ENCODE results near the gene GPR55.

The GPR55 gene

DNA sequence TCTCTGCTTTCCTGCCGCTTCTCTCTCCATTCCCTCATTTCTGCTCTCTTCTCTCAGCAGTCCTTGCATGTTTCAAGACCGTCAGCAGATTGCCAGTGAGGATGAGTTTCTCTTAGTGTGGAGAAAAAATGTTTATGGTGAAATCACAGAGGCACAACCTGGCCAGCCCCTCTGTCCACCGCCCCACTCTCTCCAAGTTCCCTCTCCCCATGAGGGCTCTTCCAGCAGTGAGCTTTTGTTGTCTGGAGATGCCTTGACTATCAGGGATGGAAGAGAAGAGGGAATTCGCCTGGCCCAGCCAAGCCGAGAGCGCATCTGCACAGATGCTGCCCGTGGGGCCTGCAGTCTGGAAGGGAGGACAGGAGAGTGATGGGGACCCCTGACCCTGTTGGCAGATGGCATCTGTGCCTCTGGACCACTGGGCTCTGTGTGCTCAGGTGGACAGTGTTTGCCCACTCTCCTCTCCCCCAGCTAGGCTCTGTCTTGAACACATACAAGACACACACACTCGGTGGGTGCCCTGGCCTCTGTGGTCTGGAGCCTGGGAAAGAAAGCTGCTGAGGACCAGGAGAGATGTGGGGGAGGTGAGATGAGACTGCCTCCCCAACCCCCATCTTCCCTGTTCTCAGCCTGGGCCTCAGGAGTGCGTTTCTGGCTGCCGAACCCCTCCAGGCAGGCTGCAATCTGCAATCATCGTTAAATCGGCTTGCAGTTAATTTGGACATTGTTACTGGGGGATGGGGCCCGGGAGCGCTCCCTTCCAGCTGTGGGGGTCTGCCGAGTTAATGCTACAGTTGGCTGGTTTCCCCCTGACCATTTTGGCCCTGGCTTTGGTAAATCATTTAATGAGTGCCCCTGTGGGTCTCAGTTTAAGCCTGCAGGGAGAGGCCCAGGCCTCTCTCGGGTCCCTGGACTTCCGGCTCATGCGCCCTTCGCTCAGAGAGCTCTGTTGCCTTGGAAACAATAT, 55.8 kb downstream of the GPR55 start:
- H3K4me3 ChIP-seq (ENCODE audit: low read depth, low read length), result no peak overlapping the region

DNA sequence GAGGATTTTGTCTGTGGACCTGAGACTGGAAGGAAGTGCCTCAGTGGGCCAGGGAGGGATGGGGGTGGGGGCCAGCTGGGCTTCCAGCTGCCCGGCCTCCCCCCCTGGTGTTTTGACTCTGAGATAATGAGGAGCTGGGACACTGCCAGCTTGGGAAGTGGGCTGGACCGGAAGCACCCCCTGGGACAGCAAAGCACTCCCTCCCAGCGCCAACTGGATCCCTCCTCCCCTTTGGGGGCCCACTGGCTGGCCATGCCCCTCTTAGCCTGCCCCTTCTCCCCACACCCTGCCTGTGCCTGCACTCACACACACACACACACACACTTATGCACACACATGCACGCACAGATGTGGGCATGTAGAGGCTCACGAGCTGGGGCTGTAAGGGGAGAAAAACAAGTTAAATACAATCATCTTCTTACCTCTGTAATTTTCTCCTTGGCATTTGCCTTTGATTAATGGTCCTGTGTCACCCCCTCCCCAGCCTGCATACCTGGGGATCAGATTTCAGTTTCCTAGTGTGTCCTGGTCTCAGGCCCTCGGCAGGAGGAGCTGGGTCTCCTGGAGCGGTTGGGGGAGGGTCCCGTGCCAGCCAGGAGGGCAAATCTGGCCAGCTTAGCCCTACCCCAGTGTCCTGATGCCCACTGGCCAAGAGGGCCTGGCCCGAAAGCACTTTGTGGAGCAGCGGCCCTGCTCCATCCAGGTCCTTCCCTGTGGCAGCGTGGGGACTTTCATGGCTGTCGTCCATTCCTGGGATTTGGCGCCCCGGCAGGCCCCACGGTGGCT, 56.7 kb downstream of the GPR55 start:
- no peak overlapping the region for H3K4me3 ChIP-seq (ENCODE audit: low read depth, low read length)

DNA sequence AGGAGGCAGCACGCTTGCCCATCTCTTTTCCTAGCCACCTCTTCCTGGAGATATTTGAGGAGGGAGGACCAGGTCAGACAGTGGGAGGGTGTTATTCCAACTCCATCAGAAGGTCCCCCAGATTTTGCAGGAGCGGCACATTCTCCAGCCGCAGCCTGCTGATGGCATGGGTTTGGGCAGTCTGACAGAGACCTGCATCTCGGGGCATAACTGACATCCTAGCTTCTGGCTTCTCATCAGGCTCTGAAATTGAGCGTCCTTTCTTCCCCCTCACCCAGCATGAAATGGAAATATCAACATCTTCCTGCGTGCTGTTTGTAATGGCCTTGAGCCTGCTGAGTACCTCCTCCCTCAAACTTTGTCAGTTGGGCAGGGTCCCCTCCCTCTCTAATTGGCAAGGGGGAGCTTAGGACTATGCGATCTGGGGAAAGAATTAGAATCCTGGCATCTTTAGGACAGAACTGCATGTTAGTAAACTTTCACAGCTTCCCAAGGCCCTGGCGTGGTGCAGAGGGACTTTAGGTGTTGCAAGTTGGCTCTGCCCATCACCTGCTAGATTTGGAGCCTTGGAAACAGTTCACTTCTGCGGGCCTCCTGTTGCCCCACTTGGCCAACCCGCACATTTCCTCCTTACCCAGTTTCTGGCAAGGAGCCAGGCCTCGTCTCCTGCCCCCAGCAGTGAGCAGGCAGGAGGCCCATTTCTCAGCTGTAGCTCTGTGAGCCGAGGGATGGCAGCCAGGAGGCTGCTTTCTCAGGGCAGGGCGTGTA, 58.1 kb downstream of the GPR55 start:
- no peak overlapping the region for H3K4me3 ChIP-seq (ENCODE audit: low read depth, low read length)

DNA sequence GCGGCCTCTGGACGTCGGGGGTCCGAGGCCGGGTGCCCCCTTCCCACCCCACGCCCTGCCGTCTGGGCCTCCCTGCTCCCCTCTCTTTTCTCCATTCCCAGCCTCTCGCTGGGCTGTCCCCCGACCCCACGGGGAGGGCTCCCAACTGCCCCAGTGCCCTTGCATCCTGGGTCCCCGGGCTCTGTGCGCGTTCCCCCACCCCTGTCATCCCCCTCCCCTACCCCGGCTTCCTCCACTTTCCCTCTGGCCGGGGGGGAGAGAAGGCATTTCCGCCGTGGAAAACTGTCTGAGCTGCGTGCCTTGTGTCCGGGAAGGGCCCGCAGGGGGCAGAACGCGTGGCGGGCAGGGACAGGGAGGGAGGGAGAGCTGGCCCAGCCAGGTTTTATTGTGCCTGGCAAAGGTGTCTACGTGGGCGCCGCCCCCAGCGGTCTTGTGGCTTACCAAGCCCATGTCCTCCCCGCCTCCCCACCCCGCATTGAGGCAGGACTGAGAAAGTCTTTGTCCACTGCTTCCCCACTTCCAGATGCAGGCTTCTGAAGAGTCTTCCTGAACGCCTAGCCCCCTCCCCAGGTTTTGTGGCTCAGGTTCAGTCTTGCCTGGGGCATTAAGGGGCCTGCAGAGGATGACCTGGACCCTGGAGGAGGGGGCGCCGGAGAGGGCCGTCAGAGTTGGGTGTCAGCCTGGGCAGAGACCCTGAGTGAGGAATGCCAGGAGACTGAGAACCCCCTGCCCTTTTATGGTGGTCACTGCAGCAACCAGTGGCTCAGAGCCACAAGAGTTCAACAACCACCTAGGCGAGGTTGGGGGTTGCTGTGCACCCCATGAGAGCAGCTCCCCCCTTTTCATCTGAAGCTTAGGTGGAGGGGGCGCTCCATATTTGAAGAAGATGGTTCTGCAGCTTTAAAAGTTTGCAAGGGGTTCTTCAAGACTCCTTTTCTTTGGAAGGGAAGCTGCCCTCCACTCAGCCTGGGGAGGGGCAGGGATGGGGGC, 59.0 kb downstream of the GPR55 start:
- H3K4me3 ChIP-seq (ENCODE audit: low read depth, low read length), result peak overlapping the region; percentile 86

DNA sequence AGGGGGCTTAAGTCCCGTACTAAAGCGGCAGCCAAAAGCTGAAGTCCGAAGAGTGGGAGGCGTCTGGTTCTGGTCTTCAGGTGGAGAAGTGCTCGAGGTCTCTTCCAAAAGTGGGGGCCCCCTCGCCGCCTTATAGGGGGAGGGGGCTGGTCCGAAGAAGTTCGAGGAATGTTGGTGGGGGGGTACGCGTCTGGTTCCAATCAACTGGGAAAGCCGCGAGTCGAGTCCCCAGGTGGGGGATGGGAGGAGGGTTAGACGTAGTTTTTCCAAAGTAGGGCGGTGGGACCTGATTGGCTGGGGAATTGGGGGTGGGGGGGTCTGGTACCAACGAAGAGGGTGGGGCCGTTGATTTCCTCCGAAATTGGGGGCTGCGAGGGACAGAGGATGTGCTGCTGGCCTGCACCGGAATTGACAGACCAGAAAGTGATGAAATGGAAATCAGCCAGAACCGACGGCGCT, 59.7 kb downstream of the GPR55 start:
- H3K4me3 ChIP-seq (ENCODE audit: low read depth, low read length), result peak overlapping the region; percentile 86

DNA sequence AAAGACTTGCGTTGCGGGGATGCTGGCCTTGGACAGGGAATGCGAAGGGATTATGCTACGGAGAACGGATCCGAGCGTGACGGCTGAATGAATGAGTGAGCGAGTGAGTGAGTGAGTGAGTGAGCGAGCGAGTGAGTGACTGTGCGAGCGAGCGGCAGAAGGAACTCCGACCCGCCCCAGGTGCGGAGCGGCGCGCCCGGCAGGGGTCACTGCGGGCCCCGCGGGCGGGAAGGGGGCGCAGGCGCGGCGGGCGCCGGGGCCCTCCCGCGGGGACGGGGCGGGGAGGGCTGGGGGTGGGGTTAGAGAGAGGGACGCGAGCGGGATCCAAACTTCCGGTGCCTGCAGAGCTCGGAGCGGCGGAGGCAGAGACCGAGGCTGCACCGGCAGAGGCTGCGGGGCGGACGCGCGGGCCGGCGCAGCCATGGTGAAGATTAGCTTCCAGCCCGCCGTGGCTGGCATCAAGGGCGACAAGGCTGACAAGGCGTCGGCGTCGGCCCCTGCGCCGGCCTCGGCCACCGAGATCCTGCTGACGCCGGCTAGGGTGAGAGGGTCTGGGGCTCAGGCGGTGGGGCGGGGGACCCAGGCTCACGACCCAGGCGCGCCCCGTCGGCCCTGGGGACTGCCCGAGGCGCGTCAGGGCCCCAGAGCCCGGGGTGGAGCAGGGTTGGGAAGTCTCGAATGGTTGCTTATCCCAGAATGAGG, 60.3 kb downstream of the GPR55 start, which contains the start of gene ITM2C:
ITM2C (plus strand) TSS at position 338 of the 702 bp plus-strand sequence; CDS start at position 422, 84 bp downstream.
- peak within 1 kb of the TSS; percentile 86 for H3K4me3 ChIP-seq (ENCODE audit: low read depth, low read length)

DNA sequence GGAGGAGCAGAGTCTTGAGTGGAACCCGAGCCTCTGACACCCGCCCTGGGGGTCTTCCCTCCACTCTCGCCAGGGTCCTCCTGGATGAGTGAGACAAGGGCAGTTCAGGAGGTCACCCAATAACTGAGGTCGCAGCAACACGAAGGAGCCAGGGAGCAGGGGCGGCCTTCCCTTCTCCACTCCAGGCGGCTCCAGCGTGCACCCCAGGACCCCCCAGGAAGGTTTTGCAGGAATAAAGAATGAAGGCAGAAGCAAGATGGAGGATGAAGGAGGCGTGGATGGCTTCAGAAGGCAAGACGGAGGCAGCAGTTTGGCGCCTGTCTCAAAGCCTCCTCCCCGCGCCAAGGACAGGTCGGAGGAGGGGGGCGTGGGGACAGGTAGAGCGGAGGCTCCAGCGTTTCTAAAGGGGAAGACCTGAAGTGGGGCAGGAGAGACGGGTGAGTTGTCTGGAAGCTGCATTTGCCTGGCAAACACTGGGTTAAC, 60.9 kb downstream of the GPR55 start:
- H3K4me3 ChIP-seq (ENCODE audit: low read depth, low read length), result peak overlapping the region; percentile 67

DNA sequence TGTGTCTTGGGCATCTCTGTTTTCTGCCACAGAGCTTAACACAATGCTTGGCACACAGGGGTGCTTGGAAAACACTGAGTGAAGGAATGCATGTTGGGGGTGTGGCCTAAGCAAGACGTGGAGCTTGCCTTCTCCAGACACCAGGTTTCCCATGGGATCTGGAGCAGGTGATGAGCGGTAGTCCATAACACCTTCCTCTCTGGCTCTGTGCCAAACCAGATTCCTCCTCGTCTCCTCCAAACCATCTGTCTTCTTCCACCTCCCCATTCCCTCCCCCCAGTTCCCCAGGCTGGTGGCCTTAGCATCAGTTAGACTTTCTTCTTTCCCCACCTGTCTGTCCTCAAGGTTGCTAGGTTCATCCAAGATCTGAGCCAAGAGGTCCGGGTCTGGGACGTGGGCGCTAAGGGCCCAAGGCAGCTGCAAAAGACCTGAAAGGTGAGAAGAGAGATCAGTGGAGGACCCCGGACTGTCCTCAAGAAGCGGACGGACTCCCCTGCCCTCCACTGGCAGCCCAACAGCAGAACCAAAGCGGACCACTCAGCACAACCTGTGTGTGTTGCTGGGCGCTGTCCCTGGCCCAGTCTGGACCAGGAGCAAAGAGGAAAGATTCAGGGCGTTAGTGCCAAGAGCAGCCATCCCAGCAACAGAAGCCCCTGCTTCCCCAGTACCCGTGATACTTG, 61.5 kb downstream of the GPR55 start:
- no peak overlapping the region for H3K4me3 ChIP-seq (ENCODE audit: low read depth, low read length)

DNA sequence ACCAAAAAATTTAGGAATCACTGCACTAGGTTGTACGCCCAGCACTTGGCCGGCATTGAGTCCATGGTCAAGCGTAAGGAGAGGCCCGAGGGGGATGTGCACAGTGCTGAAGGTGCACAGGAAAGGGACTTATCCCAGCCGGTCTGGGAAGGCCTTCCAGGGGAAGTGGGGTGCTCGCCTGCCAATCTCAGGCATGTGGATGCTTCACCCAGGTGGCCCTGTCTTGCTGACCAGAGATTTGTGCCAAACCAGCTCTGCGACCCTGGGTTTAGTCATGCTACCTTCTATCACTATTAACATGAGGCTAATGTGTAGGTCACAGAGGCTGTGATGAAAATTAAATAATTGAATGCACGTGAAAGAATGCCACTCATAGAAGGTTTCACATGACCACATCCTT, 62.0 kb downstream of the GPR55 start:
- H3K4me3 ChIP-seq (ENCODE audit: low read depth, low read length), result no peak overlapping the region

DNA sequence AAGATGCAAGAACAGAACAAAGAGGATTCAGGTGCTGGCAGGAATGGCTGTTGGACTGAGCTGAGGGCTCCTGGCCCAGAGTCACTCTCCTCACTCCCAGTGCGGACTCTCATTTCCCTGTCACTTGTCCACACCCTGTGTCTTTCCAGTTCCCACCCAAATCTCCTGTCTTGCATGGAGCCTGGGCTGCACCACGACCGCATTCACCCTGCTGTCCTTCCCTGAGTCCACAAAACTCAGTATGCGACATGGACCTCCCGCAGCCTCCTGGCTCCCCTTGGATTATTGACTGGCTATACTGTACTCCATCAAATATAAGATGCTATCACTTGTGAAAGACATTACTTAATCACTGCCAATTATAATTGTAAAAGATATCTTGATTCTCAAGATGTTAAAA, 62.8 kb downstream of the GPR55 start:
- H3K4me3 ChIP-seq (ENCODE audit: low read depth, low read length), result no peak overlapping the region

DNA sequence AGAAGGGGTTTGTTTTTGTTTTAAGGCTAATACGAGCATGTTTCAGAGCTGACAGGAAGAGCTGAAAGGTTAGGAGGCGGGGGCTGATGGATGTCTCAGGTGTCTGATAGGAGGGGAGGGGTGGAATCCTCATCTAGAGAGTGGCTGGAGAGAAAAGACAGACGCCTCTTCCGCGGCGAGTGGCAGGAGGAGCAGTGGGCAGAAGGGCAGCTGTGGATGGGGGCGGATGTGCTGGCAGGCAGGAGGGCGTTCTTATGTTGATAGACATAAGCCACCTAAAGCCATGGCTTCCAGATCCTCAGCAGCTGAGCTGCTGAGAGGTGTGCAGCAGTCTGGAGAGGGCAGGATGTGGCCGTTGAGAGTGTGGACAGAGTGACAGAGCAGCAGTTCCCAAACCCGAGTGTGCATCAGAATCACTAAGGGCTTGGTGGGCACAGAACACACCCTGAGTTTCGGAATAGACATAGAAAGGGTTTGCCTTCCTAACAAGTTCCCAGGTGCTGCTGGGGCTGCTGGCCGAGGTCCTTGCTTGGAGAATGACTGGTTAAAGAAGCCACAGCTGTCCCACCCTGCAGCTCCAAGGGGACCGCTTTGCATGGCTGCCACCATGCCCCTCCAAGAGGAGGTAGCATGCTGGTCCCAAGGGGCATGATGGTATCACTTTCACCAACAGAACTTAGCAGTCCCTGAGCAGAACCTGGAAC, 63.3 kb downstream of the GPR55 start:
- H3K4me3 ChIP-seq (ENCODE audit: low read depth, low read length), result no peak overlapping the region

All from iPS-11a (cell line).